Measurements from ENCODE around the gene HSPB2. TPM values are rescaled to one million over a fixed set of nuclear protein-coding genes. Genes with fewer than 3 reads are reported as not detected.
A peak's percentile ranks its signal among the peaks of the same experiment; 100 is the strongest.

Gene HSPB2
- total RNA-seq, 4 donors from 2014 or later, result 1.2 to 6.7 (median 1.5) TPM; not detected in 1

- no peak overlapping the region for H3K4me3 ChIP-seq (ENCODE audit: low read depth, poor library complexity, severe bottlenecking)
- WGBS, 2 donors, result 19 to 27% methylated on average over 9 of the region's 9 CpGs
- intact Hi-C loops (cut with DNase I; ENCODE audit: low total_unique reads), result loop anchor here (5.0 kb wide), 1 partner anchor 1191 kb away; no protein-coding TSS in a partner anchor
- TF ChIP-seq, protein P1, sequence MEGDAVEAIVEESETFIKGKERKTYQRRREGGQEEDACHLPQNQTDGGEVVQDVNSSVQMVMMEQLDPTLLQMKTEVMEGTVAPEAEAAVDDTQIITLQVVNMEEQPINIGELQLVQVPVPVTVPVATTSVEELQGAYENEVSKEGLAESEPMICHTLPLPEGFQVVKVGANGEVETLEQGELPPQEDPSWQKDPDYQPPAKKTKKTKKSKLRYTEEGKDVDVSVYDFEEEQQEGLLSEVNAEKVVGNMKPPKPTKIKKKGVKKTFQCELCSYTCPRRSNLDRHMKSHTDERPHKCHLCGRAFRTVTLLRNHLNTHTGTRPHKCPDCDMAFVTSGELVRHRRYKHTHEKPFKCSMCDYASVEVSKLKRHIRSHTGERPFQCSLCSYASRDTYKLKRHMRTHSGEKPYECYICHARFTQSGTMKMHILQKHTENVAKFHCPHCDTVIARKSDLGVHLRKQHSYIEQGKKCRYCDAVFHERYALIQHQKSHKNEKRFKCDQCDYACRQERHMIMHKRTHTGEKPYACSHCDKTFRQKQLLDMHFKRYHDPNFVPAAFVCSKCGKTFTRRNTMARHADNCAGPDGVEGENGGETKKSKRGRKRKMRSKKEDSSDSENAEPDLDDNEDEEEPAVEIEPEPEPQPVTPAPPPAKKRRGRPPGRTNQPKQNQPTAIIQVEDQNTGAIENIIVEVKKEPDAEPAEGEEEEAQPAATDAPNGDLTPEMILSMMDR (IDR thresholded peaks at IDR 0.05), result no peak
- TF ChIP-seq POLR2A (IDR thresholded peaks at IDR 0.05), result no peak
- no peak for DNase-seq (ENCODE audit: low spot score in 2 of 2)
These were observed 1.6 kb upstream of the HSPB2 start for GRCh38 chr11:111910676-111911562.

DNA sequence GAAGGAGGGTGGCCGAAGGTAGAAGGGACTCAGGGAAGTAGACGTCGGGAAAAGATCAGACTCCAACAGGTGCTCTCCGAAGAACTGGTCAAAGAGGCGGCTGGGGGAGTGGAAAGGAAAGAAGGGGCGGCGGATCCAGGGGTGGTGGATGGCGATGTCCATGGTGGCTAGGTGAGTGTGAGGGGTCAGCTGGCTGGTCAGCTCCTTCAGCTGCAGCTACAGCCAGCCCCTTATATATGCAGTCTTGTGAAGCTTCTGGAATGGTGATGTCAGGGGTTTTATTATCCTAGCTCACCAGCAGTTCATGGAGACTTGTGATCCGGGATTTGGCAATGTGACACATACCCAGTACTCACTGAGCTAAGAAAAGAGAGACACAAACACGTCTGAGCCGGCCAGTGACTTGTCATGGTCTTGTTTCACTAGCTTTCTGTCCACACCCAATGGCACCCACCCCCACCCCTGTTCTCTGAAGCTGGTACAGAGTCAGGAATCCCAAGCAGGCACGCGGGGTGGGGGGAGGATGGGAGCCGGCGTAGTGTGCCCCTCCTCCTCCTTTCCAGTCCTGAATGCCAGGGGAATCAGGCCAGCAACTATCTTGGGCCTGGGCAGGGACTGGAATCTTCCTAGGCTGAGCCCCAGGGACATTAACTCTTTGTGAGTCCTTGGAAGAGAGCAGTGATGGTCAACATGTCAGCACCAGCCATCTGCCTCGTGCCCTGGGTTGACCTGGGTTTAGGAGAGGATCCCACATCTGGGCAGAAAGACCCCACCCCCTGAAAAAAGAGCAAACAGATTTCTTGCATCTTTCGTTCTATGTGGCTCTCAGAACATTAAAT is 752 bp upstream of the HSPB2 start, which contains the start of gene CRYAB:
TSS of gene CRYAB (minus strand) at position 208 of the 839 bp plus-strand sequence. CDS start at position 162, 46 bp downstream.
- 17 to 27% methylated on average over 13 to 17 of the region's 17 CpGs for WGBS, 2 donors
- intact Hi-C loops (cut with DNase I; ENCODE audit: low total_unique reads), result loop anchor here (5.0 kb wide), 1 partner anchor 1191 kb away; no protein-coding TSS in a partner anchor
- DNase-seq (ENCODE audit: low spot score in 2 of 2), result peak; percentile 94 to 97

DNA sequence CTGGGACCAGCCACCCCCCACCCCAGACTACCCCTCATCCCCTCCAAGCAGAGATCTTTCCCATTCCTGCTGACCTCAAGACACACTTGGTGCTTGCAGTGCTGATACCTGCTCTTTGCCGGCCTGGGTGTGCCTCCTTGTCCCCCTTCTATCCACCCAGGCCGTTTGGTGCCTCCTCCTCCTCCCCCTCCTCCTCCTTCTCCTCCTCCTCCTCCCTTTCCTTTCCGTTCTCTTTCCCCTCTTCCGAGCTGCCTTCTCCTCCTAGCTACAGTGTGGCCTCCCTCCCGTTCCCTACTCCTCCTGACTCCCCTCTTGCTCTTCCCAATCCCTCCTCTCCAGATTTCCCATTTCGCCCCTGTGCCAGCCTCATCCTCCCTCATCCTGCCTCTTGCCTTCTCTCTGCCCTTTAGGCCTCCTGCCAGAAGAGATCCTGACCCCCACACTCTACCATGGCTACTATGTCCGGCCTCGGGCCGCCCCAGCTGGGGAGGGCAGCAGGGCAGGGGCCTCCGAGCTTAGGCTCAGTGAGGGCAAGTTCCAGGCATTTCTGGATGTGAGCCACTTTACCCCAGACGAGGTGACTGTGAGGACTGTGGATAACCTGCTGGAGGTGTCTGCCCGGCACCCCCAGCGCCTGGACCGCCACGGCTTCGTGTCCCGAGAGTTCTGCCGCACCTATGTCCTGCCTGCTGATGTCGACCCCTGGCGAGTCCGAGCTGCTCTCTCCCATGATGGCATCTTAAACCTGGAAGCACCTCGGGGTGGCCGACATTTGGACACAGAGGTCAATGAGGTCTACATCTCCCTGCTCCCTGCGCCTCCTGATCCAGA is 712 bp downstream of the HSPB2 start:
- WGBS, 2 donors, result 48 to 56% methylated on average over 19 to 23 of the region's 24 CpGs
- intact Hi-C loops (cut with DNase I; ENCODE audit: low total_unique reads), result loop anchor here (5.0 kb wide), 1 partner anchor 1189 kb away; no protein-coding TSS in a partner anchor
- peak overlapping the region; percentile 38 for H3K4me3 ChIP-seq (ENCODE audit: low read depth, poor library complexity, severe bottlenecking)
- TF ChIP-seq, protein P1 (IDR thresholded peaks at IDR 0.05), result no peak
- TF ChIP-seq POLR2A (IDR thresholded peaks at IDR 0.05), result no peak
- no peak for DNase-seq (ENCODE audit: low spot score in 2 of 2)

More for the DNA sequence above, 752 bp upstream of the HSPB2 start, which contains the start of gene CRYAB:
- TF ChIP-seq, protein P1 (IDR thresholded peaks at IDR 0.05), result no peak
- TF ChIP-seq POLR2A (IDR thresholded peaks at IDR 0.05), result no peak
- peak within 1 kb of the TSS; percentile 38 for H3K4me3 ChIP-seq (ENCODE audit: low read depth, poor library complexity, severe bottlenecking)

DNA sequence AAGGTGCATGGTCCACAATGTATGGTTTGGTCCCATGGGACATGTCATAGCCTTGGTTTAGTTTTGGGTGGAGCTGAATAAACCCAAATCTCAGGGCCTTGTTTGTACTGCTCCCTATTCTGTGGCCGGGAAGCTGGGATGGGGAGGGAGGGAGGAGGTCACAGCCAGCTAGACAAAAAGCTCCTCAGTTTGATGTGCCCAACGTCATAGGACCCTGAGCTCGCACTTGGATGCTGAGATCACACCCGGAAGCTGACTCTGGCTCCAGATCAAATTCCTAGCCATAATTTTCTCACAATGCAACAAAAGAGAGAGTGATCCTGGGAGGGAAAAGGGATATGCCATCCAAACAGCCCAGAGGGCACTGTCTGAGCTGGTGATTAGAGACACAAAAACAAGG is 1.5 kb downstream of the HSPB2 start:
- TF ChIP-seq POLR2A (IDR thresholded peaks at IDR 0.05), result no peak
- TF ChIP-seq, protein P1 (IDR thresholded peaks at IDR 0.05), result no peak
- 2 to 20% methylated on average over 4 of the region's 4 CpGs for WGBS, 2 donors
- no peak overlapping the region for H3K4me3 ChIP-seq (ENCODE audit: low read depth, poor library complexity, severe bottlenecking)
- no peak for DNase-seq (ENCODE audit: low spot score in 2 of 2)
- intact Hi-C loops (cut with DNase I; ENCODE audit: low total_unique reads), result loop anchor here (5.0 kb wide), 1 partner anchor 1188 kb away; no protein-coding TSS in a partner anchor

- 95 to 96% methylated on average over 1 of the region's 1 CpG for WGBS, 2 donors
- intact Hi-C loops (cut with DNase I; ENCODE audit: low total_unique reads), result no loop called here
- no peak overlapping the region for H3K4me3 ChIP-seq (ENCODE audit: low read depth, poor library complexity, severe bottlenecking)
- TF ChIP-seq, protein P1 (IDR thresholded peaks at IDR 0.05), result no peak
- DNase-seq (ENCODE audit: low spot score in 2 of 2), result no peak
These were observed 4.2 kb downstream of the HSPB2 start for GRCh38 chr11:111916768-111917167.

All from lower leg skin (tissue), 4 donors.